HL-60 (cell line): ENCODE measurements around the gene GPBP1.

ENCODE experiments used
- GABPA ChIP-seq: IDR thresholded peaks from 2 replicates; pipeline ENCODE4 v1.6.1; 2012; ENCODE audit warnings: low read depth
- POLR2AphosphoS5 ChIP-seq: IDR thresholded peaks from 2 replicates; pipeline ENCODE4 v1.6.1; 2012; ENCODE audit warnings: low read depth
- SPI1 ChIP-seq: IDR thresholded peaks from 2 replicates; pipeline ENCODE4 v1.6.1; 2012; ENCODE audit warnings: low read depth, mild to moderate bottlenecking, borderline replicate concordance
- TF ChIP-seq, protein P1 (sequence below): IDR thresholded peaks from one replicate; pipeline ENCODE4 v1.5.1; 2011; ENCODE audit warnings: low read length, control low read depth, inconsistent platforms; ENCODE audit not compliant: insufficient read depth
- TF ChIP-seq, protein P2 (sequence below): IDR thresholded peaks from 2 replicates; pipeline ENCODE4 v1.6.1; 2012; ENCODE audit warnings: low read depth; ENCODE audit not compliant: insufficient replicate concordance

DNA sequence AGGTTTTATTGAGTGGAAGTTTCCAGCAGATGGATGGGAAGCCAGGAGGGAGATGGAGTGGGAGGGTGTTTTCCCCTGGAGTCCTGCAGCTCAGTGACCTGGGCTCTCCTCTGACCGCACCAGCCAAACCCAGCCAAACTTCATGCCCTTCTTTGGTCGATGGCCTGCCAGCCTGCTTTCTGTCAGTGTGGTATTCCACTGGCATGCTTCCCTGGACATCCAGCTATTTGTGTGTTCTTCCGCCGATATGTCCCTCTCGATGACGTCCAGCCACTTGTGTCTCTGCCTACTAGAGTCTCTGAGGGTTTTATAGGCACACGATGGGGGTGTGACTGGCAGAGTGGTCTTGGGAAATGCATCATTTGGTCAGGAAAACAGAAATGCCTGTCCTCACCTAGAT, 33.8 kb downstream of the GPBP1 start:
- TF ChIP-seq, protein P1, sequence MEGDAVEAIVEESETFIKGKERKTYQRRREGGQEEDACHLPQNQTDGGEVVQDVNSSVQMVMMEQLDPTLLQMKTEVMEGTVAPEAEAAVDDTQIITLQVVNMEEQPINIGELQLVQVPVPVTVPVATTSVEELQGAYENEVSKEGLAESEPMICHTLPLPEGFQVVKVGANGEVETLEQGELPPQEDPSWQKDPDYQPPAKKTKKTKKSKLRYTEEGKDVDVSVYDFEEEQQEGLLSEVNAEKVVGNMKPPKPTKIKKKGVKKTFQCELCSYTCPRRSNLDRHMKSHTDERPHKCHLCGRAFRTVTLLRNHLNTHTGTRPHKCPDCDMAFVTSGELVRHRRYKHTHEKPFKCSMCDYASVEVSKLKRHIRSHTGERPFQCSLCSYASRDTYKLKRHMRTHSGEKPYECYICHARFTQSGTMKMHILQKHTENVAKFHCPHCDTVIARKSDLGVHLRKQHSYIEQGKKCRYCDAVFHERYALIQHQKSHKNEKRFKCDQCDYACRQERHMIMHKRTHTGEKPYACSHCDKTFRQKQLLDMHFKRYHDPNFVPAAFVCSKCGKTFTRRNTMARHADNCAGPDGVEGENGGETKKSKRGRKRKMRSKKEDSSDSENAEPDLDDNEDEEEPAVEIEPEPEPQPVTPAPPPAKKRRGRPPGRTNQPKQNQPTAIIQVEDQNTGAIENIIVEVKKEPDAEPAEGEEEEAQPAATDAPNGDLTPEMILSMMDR, result no peak
- TF ChIP-seq POLR2AphosphoS5 (no peak), SPI1 (no peak), GABPA (no peak)
- TF ChIP-seq, protein P2, sequence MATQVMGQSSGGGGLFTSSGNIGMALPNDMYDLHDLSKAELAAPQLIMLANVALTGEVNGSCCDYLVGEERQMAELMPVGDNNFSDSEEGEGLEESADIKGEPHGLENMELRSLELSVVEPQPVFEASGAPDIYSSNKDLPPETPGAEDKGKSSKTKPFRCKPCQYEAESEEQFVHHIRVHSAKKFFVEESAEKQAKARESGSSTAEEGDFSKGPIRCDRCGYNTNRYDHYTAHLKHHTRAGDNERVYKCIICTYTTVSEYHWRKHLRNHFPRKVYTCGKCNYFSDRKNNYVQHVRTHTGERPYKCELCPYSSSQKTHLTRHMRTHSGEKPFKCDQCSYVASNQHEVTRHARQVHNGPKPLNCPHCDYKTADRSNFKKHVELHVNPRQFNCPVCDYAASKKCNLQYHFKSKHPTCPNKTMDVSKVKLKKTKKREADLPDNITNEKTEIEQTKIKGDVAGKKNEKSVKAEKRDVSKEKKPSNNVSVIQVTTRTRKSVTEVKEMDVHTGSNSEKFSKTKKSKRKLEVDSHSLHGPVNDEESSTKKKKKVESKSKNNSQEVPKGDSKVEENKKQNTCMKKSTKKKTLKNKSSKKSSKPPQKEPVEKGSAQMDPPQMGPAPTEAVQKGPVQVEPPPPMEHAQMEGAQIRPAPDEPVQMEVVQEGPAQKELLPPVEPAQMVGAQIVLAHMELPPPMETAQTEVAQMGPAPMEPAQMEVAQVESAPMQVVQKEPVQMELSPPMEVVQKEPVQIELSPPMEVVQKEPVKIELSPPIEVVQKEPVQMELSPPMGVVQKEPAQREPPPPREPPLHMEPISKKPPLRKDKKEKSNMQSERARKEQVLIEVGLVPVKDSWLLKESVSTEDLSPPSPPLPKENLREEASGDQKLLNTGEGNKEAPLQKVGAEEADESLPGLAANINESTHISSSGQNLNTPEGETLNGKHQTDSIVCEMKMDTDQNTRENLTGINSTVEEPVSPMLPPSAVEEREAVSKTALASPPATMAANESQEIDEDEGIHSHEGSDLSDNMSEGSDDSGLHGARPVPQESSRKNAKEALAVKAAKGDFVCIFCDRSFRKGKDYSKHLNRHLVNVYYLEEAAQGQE, result no peak
